HAP-1 (cell line): Measurements from ENCODE around the gene PRR5.

Source experiments
- DNase-seq, 2 experiments: peaks; one replicate each; pipeline ENCODE4 v3.0.0-alpha.2; 2016 to 2020; ENCODE audit warnings: low spot score in 2 of 2
- H3K27me3 ChIP-seq: fragments of 250-450 bp; sonication (Bioruptor Pico); 2 replicates; pipeline ENCODE4 v1.5.1; 2020; ENCODE audit warnings: low read depth, mild to moderate bottlenecking, moderate library complexity
- H3K36me3 ChIP-seq: fragments of 250-450 bp; sonication (Bioruptor Pico); replicated peaks from 2 replicates; pipeline ENCODE4 v1.5.1; 2020; ENCODE audit warnings: mild to moderate bottlenecking
- H3K4me1 ChIP-seq: fragments of 250-450 bp; sonication (Bioruptor Pico); 2 replicates; pipeline ENCODE4 v1.5.1; 2020; ENCODE audit warnings: mild to moderate bottlenecking
- H3K4me3 ChIP-seq: fragments of 250-450 bp; sonication (Bioruptor Pico); 2 replicates; pipeline ENCODE4 v1.5.1; 2020; ENCODE audit warnings: mild to moderate bottlenecking, moderate library complexity
- H3K9me3 ChIP-seq: fragments of 250-450 bp; sonication (Bioruptor Pico); 2 replicates; pipeline ENCODE4 v1.5.1; 2020; ENCODE audit warnings: mild to moderate bottlenecking, moderate library complexity
- in situ Hi-C: fragments of 300-500 bp; cut with MboI; formaldehyde crosslinking; loops from 3 replicates; pipeline ENCODE4 v1.14.3; 2020; ENCODE audit warnings: low sequenced_read_pairs, inconsistent platforms, mixed read lengths

PRR5 gene

DNA sequence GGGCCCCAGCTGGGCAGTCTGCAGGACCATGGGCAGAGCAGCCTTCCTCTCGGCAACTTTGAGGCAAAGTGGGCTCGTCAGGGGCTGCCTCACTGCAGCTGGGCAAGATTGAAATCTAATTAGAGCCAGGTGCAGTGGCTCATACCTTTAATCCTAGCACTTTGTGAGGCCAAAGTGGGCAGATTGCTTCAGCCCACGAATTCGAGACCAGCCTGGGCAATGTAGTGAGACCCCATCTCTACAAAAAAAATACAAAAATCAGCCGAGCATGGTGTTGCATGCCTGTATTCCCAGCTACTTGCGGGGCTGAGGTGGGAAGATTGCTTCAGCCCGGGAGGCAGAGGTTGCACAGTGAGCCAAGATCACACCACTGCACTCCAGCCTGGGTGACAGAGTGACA is 84.6 kb downstream of the PRR5 start:
- Histone ChIP-seq H3K9me3 (no peaks in the 10 kb centered on the region), H3K27me3 (no peaks in the 10 kb centered on the region)
- in situ Hi-C loops = no loop called here

More for the DNA sequence above, 84.6 kb downstream of the PRR5 start:
- H3K4me1 ChIP-seq = no peaks in the 10 kb centered on the region
- H3K36me3 ChIP-seq = no peaks in the 10 kb centered on the region
- DNase-seq = no peak
- no peak overlapping the region for H3K4me3 ChIP-seq
